Limb (tissue), 2 donors: ENCODE measurements around the gene GBX1.

Source experiments
- DNase-seq, 2 donors: peaks; one replicate each; pipeline ENCODE4 v3.0.0-alpha.2; 2016; ENCODE audit errors: extremely low spot score in 2 of 2

The GBX1 gene

GRCh38 chr7:151193203-151193978 lies 25.9 kb upstream of the GBX1 start:
- DNase-seq: no peak

GRCh38 chr7:151192002-151192539 lies 24.6 kb upstream of the GBX1 start:
- no peak for DNase-seq

GRCh38 chr7:151191544-151191943 lies 24.1 kb upstream of the GBX1 start:
- no peak for DNase-seq

- DNase-seq: no peak
Measured at GRCh38 chr7:151189038-151189437, 21.5 kb upstream of the GBX1 start.

- no peak for DNase-seq
Measured at GRCh38 chr7:151188252-151188542, 20.7 kb upstream of the GBX1 start.

- DNase-seq: no peak
Measured at GRCh38 chr7:151187409-151188251, 20.1 kb upstream of the GBX1 start.

DNA sequence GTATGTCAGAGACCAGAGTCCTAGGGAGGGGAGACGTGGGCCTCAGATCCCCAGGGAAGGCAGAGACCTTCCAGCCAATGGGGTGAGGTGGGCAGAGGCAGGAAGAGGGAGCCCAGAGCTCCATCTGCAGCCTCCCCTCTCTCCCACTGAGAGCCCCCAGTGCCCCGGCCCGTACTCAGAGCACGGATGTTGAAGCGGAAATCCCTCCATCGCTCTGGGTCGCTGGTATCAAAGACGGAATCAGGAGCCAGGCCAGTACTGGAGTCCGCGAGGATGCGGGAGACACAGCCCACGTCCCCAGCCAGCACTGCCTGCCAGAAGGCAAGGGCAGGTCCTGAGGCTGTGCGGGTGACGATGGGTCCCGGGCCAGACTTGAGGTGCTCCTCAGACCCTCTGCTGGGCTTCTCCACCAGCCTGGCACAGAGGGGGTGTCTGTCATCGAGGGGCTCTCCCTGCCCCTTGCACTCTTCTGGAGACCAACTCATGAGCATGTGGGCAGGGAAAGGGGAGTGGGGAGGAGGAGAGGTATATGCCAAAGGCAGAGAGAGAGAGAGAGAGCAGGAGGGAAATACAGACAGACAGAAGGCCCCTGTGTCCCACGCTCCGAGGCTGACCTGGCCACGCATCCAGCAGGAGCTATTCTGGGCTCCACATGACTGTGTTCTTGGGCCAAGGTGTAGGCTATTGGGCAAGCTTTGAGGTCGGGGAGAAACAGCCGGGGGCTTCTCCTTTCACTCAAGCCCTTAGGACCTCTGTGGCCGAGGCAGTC lies 19.3 kb upstream of the GBX1 start, which contains the start of gene ASB10:
TSS of gene ASB10 (minus strand) at position 611 of the 769 bp plus-strand sequence. CDS start at position 491, 120 bp downstream.
- DNase-seq: no peak

DNA sequence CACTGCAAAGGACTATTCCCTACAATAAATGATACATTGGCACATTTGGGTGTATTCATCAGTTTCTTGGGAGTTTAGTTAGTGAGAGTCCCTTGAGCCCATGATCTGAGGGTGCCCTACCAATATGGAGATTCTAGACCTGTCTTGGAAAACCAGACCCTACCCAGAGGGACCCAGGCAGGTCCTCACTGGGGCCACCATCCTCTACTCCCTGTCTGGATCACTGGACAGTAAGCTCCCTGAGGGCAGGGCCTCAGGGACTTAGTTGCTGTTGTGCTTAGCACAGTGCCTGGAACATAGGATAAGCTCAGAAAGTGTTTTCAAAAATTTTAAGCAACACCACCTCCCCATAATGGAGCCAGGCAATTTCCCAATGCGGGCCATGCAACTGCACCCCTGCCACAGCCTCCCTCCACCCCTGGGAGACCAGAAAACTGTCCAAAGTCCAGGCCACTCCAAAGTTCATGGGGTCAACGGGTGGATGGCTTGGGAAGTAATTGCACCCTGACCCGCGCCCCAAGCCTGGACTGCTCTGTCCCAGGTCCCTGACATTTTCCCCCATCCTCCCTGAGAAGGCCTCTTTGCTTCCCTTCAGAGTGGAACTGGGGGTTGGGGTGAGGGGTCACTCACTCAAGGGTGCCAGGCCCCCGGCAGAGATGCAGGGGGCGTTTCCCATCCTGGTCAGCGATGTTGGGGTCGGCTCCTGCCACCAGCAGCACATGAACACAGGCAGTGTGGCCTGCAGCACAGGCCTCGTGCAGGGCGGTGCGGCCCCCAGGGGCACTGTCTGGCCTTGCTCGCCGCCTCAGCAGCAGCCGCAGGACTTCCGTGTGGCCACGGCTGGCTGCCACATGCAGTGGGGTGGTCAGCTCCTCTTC lies 18.5 kb upstream of the GBX1 start:
- no peak for DNase-seq

- no peak for DNase-seq
Measured at GRCh38 chr7:151181011-151181431, 13.5 kb upstream of the GBX1 start.

- DNase-seq: no peak
Measured at GRCh38 chr7:151179946-151180345, 12.5 kb upstream of the GBX1 start.

DNA sequence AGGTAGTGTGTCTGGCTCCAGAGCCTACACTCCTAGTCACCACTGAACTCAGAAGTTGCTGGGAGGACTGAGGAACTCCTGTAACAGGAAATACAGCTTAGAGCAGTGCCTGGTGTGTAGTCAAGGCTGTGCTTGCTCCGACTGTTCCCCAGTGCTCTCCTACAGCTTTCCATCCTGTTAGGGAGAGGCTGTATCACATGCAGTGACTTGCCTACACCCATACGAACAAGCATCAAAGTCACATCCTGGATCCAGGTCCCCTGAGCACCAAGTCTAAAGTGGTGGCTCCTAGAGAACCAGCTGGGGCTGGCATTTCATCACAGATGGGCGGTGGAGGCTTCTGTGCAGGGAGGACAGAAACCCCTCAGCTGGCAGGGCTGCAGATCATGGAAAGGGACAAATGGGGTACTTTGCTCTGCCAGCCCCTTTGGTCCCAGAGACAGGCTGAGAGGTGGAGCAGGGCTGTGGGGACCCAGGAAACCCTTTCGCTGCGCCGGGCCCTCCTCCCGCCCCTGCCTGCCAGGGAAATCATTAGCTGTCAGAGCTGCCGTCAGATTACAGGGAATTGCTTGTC lies 11.9 kb upstream of the GBX1 start:
- no peak for DNase-seq

- no peak for DNase-seq
Measured at GRCh38 chr7:151178831-151179230, 11.3 kb upstream of the GBX1 start.

DNA sequence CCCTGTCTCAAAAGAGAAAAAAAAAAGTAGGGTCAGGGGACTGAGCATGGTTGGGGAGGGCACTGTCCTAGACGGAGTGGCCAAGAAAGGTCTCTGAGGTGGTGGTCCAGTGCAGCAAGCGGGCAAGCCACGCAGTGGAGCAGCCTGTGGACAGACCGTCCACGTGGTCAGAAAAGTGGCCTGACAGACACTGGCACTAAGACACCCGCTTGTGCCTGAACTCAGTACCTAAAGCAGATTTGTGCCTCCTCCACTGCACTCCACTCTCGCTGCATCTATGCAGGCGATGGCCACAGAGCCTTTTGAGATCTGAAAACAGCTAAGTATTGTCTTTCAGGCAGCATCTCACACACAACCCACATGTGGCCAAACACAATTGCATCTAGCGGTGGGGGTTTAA lies 10.7 kb upstream of the GBX1 start:
- DNase-seq: no peak

GRCh38 chr7:151177310-151177709 lies 9.8 kb upstream of the GBX1 start:
- no peak for DNase-seq

GRCh38 chr7:151176401-151176800 lies 8.9 kb upstream of the GBX1 start:
- no peak for DNase-seq

- no peak for DNase-seq
Measured at GRCh38 chr7:151175793-151176311, 8.4 kb upstream of the GBX1 start.

DNA sequence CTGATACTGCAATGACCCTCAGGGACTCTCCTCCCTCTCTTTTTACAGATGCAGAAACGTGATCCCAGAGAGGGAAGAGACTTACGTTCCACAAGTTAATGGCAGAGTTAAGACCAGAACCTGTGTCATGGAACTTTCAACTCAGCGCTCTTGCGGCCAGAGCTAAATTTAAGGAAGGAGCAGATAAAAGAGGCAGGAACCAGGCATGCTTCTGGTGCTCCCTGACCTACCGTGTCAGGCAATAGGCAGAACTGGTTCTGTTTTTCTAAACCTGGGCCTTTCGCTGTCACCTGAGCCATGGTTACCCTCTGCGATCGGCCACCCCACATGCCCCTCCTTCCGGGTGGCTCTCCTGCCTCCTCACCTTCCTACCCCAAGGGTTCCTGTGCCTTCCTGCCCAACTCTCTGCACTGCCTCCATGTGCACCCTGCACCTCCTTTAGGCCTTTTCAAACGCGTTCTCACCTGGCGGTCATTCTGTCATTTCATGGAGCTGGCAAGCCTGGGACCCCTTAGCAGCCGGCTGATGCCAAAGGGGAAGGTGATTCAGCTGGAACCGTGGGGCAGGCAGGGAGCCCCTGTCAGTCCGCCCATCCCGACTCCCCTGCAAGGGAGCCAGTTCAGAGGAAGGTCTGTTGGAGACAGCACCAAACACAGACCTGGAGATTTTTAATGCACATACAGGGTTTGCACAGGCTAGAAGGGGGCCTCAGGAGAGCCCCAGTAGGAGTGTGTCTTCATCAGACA lies 7.7 kb upstream of the GBX1 start:
- no peak for DNase-seq

GRCh38 chr7:151174246-151175046 lies 7.0 kb upstream of the GBX1 start:
- DNase-seq: peak in 1 of 2 donors; percentile 48
